ENCODE measurements around the gene AGER.
A peak's percentile ranks its signal among the peaks of the same experiment; 100 is the strongest.
"Not testable (repeated sequence)": the region's sequence is repeated elsewhere in the genome, so short reads cannot be mapped to it uniquely, and the experiment has no call there.

The AGER gene

DNA sequence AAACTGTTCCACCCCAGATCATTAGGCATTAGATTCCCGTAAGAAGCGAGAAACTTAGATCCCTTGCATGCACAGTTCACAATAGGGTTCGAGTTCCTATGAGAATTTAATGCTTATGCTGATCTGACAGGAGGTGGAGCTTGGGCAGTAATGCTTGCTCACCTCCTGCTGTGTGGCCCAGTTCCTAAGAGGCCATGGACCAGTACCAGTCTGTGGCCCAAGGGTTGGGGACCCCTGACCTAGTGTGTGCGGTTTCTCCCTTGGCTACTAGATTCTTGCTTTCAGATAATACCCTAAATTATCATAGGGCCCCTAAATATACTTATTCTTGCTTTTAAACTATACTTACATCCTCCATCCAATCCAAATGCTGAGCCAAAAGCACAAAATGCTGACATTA lies 10.3 kb upstream of the AGER start:
- DNase-seq = no peak
- Mint-ChIP-seq H3K9me3 (no peaks in the 10 kb centered on the region), H3K27me3 (peaks cover 8% of the 10 kb centered on the region), H3K4me1 (peaks cover 34% of the 10 kb centered on the region), H3K27ac (no peak overlapping the region), H3K36me3 (peaks cover 28% of the 10 kb centered on the region), H3K4me3 (peak overlapping the region; percentile 94)
- CTCF ChIA-PET = interaction anchor here (0.6 to 1.6 kb wide), 4 partner anchors 40 to 408 kb away, joined by 3 to 4 read pairs (median 3); no protein-coding TSS in a partner anchor

DNA sequence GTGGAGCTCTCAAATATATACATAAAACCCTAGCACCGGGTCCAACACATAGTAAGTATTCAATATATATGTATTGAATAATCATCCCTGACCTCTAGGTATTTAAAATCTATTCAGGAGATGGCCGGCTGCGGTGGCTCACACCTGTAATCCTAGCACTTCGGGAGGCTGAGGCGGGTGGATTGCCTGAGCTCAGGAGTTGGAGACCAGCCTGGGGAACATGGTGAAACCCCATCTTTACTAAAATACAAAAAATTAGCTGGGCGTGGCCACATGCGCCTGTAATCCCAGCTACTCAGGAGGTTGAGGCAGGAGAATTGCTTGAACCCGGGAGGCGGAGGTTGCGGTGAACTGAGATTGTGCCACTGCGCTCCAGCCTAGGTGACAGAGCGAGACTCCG lies 9.0 kb upstream of the AGER start:
- CTCF ChIA-PET = interaction anchor here (0.8 to 1.6 kb wide), 3 partner anchors 11 to 64 kb away, joined by 3 to 6 read pairs (median 5); no protein-coding TSS in a partner anchor
- H3K4me1 Mint-ChIP-seq = peaks cover 46% of the 10 kb centered on the region

DNA sequence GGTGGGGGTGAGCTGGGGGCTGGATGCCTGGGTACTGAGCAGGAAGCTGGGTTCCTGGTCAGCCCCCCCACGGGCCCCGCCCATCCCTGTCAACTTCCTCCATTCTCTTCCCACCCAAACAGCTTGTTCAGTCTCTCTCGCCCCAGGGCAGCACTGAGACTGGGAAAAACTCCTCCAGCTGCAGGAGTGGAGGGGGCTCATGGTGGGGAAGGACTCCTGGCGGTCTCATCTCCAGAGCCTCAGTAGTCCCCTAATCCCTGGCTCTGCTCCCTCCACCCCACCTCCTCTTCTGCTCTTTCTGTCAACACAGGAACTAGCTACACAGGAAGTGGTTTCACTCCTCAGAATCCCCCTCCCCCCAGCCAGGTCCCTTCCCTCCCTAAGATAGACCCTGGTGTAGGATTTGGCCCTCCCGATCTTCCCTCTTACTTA lies 8.6 kb upstream of the AGER start, which contains the start of gene GPSM3:
GPSM3 (minus strand) TSS at position 36 of the 432 bp plus-strand sequence. CDS start 130 bp downstream, outside the sequence.
- CTCF ChIA-PET = interaction anchor here (0.8 to 1.6 kb wide), 3 partner anchors 10 to 64 kb away, joined by 3 to 6 read pairs (median 5); no protein-coding TSS in a partner anchor
- H3K4me3 Mint-ChIP-seq = peak within 1 kb of the TSS; percentile 100
- peak within 1 kb of the TSS; percentile 98 for H3K27ac Mint-ChIP-seq
- H3K9me3 Mint-ChIP-seq = no peaks in the 10 kb centered on the region
- H3K4me1 Mint-ChIP-seq = peaks cover 51% of the 10 kb centered on the region
- DNase-seq = peak; percentile 79
- H3K36me3 Mint-ChIP-seq = peaks cover 43% of the 10 kb centered on the region
- peaks cover 5% of the 10 kb centered on the region for H3K27me3 Mint-ChIP-seq

More for the DNA sequence above, 9.0 kb upstream of the AGER start:
- peak overlapping the region; percentile 98 for H3K27ac Mint-ChIP-seq
- DNase-seq, H3K27me3 Mint-ChIP-seq, H3K9me3 Mint-ChIP-seq: not testable (repeated sequence)
- H3K36me3 Mint-ChIP-seq = peaks cover 39% of the 10 kb centered on the region
- H3K4me3 Mint-ChIP-seq = peak overlapping the region; percentile 100

DNA sequence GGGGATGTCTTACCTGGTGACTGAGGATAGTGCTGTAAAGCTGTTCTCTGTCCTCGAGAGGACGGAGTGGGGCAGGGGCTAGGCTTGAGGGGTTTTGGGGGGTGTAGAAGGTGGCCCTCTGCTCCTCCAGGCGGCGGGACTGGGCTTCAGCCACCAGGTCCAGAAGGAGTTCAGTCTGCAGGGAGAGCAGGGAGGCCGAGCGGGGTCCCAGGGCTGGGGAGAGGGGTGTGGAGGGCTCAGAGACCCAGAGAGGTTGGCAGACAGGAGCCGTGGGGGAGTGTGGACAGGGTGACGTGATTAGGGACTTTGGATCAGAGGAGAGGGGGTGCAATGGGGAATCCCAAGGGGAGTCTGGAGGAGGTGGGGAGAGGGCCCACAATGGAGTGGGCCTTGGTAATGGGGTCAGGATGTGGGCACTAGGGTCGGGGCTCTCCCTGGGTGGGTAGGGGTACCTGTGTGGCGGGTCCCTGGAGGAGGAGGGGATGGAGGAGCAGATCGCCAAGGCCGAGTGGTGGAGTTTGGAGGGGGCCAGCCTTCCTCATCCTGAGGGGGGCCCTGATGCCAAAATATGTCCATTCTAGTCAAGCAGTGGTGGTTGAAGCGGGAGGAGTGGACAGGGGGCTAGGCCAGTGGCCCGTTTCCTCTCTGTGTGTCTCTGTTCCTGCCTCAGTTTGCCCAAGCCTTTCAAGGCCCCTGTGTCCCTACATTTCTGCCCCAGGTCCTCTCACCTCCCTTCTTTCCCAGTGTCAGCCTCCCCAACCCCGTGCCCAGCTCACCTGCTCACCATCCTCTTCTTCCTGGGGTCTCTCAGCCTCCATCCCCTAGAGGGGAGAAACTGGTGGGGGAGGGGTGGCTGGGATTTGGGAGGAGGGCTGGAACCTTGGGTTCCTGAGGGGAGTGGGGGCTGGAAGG lies 7.9 kb upstream of the AGER start:
- Mint-ChIP-seq H3K4me3 (peak overlapping the region; percentile 100), H3K27me3 (peaks cover 5% of the 10 kb centered on the region), H3K36me3 (peaks cover 50% of the 10 kb centered on the region), H3K4me1 (peaks cover 56% of the 10 kb centered on the region), H3K9me3 (no peaks in the 10 kb centered on the region), H3K27ac (peak overlapping the region; percentile 98)
- no peak for DNase-seq
- CTCF ChIA-PET = interaction anchor here (0.8 to 1.7 kb wide), 5 partner anchors 9 to 74 kb away, joined by 3 to 6 read pairs (median 5); no protein-coding TSS in a partner anchor

DNA sequence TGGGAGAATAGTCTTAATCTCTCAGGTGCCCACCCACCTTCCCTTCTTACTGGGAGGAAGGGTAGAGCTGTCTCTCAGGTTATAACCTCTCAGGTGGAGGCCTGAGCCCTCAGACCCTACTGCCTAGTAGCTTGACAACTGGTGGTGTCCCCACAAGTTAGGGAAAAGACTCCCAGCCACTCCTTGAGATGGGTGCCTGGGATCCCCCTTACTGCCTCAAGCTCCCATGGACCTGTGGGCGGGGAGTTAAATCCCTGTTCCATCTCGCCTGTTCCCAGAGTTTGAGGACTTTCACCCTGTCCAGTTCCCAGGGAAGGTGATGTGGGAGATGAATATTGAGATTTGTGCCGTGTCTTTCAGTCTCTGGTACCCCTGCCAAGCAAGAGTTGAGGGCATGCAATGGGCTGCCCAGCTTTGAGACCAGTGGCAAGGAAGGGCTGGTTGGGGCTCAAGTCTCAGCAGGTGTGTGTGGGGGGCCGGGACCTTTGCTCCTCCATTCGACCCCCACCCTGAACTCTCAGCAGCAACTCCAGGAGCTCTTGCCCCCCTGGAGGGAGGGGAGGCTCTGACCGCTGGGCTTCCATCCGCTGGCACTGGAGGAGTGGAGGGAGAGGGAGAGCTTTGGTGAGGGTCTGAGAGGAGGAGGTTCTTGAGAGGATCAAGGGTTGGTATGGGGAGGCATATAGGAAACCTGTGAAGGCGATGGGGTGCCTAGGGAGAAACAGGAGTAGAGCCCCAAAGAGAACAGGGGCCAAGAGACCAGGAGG lies 7.0 kb upstream of the AGER start:
- H3K27ac Mint-ChIP-seq = peak overlapping the region; percentile 98
- DNase-seq = no peak

DNA sequence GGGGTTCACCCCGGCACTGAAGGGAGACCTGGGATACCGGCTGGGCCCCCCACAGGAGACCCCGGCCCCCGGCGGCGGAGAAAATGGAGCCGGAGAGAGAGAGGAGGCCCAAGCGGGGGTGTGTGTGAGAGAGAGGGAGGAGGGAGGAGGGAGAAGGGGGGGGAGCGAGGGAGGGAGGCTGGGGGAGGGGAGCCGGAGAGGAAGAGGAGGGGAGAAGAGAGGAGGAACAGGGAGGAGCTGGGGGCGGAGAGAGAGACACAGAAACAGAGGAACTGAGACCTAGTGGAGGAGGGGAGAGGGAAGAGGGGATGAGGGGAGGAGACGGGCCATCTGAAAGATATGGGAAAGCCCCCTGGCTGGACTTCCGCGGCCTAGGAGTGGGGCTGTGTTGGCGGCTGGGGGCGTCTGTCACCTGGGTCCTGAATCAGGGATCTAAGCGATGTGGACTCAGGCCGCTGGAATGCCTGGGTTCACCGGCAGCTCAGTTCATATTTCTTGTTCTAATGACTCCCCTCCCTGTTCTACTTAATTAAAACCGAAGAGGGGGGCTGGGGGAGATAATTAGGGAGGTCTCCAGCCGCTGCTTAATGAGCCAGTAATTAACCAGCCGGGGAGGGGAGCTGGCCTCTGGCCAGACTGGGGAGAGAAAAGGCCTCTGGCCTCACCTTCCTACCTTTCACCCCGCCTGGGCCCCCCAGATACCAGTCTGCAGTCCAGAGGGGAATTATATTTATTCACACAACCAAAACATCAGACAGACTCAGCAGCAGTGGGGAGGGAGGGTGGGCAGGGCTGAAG lies 6.2 kb upstream of the AGER start, which contains the start of gene PBX2:
PBX2 (minus strand) TSS at position 149 of the 798 bp plus-strand sequence. CDS start 287 bp downstream, outside the sequence.
- Mint-ChIP-seq H3K27me3 (peaks cover 5% of the 10 kb centered on the region), H3K36me3 (peaks cover 65% of the 10 kb centered on the region), H3K4me1 (peaks cover 63% of the 10 kb centered on the region), H3K4me3 (peak within 1 kb of the TSS; percentile 100), H3K27ac (peak within 1 kb of the TSS; percentile 98), H3K9me3 (no peaks in the 10 kb centered on the region)
- DNase-seq = peak; percentile 94
- CTCF ChIA-PET = interaction anchor here (0.9 to 1.7 kb wide), 3 partner anchors 8 to 72 kb away, joined by 5 to 6 read pairs (median 5); no protein-coding TSS in a partner anchor

More for the DNA sequence above, 7.0 kb upstream of the AGER start:
- H3K4me3 Mint-ChIP-seq = peak overlapping the region; percentile 100
- peaks cover 58% of the 10 kb centered on the region for H3K36me3 Mint-ChIP-seq
- H3K4me1 Mint-ChIP-seq = peaks cover 59% of the 10 kb centered on the region
- H3K9me3 Mint-ChIP-seq = no peaks in the 10 kb centered on the region
- CTCF ChIA-PET = interaction anchor here (0.9 to 1.7 kb wide), 3 partner anchors 9 to 73 kb away, joined by 5 to 6 read pairs (median 5); no protein-coding TSS in a partner anchor
- peaks cover 5% of the 10 kb centered on the region for H3K27me3 Mint-ChIP-seq

DNA sequence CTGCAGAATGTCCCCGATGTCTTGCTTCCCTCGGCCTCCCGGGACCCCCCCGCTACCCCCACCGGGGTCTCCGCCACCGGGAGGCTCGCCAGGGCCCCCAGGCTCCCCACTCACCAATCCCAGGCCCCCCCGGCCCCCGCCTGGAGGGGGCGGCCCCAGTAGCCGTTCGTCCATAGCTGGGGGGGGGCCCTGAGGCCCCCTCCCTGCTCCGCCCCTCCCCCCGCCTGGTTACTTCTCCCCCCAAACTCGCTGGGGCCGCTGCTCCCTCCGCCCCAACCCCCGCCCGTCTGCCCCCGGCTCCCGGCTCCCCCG lies 5.6 kb upstream of the AGER start:
- CTCF ChIA-PET = no interaction called here
- peak overlapping the region; percentile 92 for H3K4me3 Mint-ChIP-seq
- peaks cover 5% of the 10 kb centered on the region for H3K27me3 Mint-ChIP-seq
- H3K9me3 Mint-ChIP-seq = no peaks in the 10 kb centered on the region
- H3K36me3 Mint-ChIP-seq = peaks cover 65% of the 10 kb centered on the region
- peaks cover 57% of the 10 kb centered on the region for H3K4me1 Mint-ChIP-seq
- DNase-seq = no peak
- H3K27ac Mint-ChIP-seq = peak overlapping the region; percentile 90

DNA sequence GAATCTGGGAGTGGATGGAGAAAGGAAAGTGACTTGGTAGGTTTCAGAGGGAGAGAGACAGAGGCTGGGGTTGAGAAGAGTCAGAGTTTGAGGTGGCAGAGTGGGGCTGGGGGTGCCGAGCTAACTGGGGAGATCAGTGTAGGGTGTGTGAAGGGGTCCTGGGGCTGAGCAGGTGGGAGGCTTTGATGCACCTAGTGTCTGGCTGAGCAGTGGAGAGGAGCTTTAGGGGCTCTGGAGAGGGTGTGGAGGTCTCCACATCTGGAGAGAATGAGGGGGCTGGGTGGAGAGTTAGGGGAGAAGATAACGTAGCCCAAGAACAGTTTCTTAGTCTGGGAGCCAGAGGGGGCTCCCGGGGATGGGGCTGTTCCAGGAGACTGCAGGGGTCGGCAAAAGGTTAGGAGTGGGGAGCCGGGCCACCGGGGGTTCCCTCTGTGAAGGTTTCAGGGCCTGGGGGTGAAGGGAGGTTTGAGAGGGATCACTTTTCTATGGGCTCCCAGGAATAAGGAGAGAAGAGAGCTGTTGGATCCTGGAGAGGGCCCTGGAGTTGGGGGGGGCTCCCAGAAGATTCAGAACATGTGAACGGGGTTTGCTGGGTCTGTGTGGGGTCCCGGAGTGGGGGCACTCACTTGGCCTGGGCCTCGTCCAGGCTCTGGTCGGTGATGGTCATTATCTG lies 5.2 kb upstream of the AGER start:
- Mint-ChIP-seq H3K4me3 (peak overlapping the region; percentile 92), H3K4me1 (peaks cover 52% of the 10 kb centered on the region), H3K27ac (peak overlapping the region; percentile 90), H3K36me3 (peaks cover 66% of the 10 kb centered on the region), H3K9me3 (no peaks in the 10 kb centered on the region), H3K27me3 (peaks cover 5% of the 10 kb centered on the region)
- CTCF ChIA-PET = no interaction called here
- no peak for DNase-seq

DNA sequence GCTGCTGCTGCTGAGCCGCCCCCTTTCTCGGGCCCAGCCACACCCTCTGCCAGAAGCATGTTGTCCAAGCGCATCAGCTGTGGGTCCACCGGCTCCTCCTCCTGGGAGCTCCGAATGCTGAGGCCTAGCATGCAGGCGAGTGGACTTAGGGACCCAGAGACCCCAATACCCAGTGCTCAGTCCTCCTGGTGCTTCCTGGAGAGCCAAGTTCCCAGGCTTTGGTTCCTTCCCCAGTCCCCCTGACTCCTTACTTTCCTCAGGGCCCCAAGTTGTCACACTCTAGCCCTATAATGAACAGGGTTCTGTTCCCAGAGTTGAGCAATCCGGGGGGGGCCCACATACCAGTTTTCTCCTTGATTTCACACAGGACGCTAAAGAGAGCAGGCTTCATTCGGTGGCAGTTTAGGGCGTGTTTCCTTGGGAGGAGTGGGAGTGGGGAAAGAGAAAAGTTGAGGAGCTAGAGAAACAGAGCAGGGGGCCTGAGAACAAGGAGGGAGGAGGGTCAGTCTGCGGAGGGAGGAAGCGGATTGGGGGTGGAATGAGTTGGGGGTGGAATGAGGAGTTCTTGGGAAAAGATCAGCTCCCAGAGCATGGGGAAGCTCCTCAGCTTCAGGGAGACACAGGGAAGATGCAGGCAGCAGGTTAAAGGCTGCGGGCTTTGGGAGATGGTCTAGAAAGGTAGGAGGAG lies 4.5 kb upstream of the AGER start:
- CTCF ChIA-PET = no interaction called here
- Mint-ChIP-seq H3K4me3 (peak overlapping the region; percentile 92), H3K27me3 (peaks cover 5% of the 10 kb centered on the region), H3K36me3 (peaks cover 70% of the 10 kb centered on the region), H3K27ac (peak overlapping the region; percentile 90), H3K9me3 (no peaks in the 10 kb centered on the region), H3K4me1 (peaks cover 45% of the 10 kb centered on the region)
- no peak for DNase-seq

DNA sequence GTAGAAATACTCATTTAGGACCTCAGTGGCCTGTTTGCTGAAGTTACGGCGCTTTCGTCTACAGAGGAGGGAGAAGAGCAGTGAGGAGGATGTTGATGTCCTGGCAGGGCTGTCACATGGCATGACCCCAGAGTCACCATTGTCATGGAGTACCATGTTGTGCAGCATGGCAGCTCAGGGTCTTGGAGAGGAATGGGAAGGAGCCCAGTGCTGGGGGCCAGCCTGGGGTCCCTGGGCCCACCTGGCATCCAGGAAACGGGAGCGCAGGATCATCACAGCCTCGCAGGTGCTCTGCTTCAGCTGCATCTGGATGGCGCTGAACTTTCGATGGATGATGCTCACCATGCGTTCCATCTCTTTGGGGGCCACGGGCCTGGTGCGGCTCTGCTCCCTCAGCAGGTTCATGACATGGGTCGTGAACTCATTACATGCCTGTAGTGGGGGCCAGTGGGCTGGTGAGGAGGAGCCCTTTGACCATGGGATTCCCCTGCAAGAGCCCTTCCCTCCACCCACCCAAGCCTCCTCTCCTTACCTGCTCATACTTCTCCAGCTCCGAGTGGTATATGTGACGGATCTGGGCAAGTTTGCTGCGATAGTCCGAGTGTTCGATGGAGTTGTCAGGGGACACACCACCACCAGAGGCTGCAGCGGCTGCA lies 3.8 kb upstream of the AGER start:
- H3K27me3 Mint-ChIP-seq, H3K9me3 Mint-ChIP-seq, CTCF ChIA-PET, DNase-seq: not testable (repeated sequence)
- peak overlapping the region; percentile 85 for H3K27ac Mint-ChIP-seq
- H3K36me3 Mint-ChIP-seq = peaks cover 70% of the 10 kb centered on the region
- H3K4me3 Mint-ChIP-seq = peak overlapping the region; percentile 92
- peaks cover 40% of the 10 kb centered on the region for H3K4me1 Mint-ChIP-seq

DNA sequence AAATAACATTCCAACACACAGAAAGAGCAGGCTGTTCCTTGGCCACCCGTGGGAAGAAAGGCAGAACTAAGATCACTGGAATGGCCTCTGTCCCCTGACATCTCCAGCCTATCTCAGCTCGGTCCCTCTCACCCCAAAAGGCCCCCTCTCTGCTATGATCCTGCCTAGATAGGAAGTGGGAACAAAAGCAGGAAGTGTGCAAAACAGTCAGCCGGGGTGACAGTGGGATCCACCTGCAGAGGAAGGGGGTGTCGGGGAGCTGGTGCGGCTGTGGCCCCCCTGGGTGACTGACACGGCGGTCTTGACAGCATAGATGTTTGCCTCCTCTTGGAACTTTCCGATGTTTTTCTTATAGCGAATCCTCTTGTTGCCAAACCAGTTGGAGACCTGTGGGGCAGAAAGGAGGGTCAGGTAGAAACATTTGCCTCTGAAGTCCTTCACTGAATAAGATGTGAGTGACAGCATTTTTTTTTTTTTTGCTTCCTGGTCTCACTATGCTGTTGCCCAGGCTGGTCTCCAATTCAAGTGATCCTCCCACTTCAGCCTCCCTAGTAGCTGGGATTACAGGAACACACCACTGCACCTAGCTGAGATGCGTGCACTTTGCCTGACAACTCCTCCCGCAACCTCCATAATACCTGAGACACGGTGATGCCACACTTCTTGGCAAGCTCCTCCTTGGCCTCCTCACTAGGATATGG lies 3.1 kb upstream of the AGER start:
- Mint-ChIP-seq H3K27me3 (peaks cover 5% of the 10 kb centered on the region), H3K9me3 (no peaks in the 10 kb centered on the region), H3K27ac (peak overlapping the region; percentile 85), H3K4me1 (peaks cover 42% of the 10 kb centered on the region), H3K4me3 (peak overlapping the region; percentile 53), H3K36me3 (peaks cover 69% of the 10 kb centered on the region)
- DNase-seq = no peak
- CTCF ChIA-PET = no interaction called here
